WTC11 (cell line): ENCODE measurements around the gene TMEM252. TPM values are rescaled to one million over a fixed set of nuclear protein-coding genes. Genes with fewer than 3 reads are reported as not detected.

Experiments used
- ATAC-seq: fragments of 200-7000 bp; cut with Tn5 transposase; 2 replicates; pipeline ENCODE4 v1.10.0; 2021; ENCODE audit warnings: mild to moderate bottlenecking, moderate library complexity
- CTCF ChIA-PET: fragments of 300-600 bp; sonication (Branson Sonifier 250); formaldehyde crosslinking; loops from one replicate; lab custom pipeline; 2021; ENCODE audit warnings: antibody characterized with exemption; lab: Charles Lee
- POLR2A ChIA-PET: fragments of 350-600 bp; sonication (Branson Sonifier 250); formaldehyde crosslinking; loops from one replicate; lab custom pipeline; 2021; ENCODE audit warnings: antibody characterized with exemption; lab: Charles Lee
- DNase-seq: peaks from one replicate; pipeline ENCODE4 v3.0.0; 2021; ENCODE audit warnings: low spot score
- H3K27ac Mint-ChIP-seq: 2 replicates; pipeline ENCODE4 v1.8.0; 2021; ENCODE audit warnings: mixed read lengths
- H3K27me3 Mint-ChIP-seq: 2 replicates; pipeline ENCODE4 v1.8.0; 2021; ENCODE audit warnings: low read depth, mild to moderate bottlenecking, moderate library complexity, mixed read lengths
- H3K36me3 Mint-ChIP-seq: 2 replicates; pipeline ENCODE4 v1.8.0; 2021; ENCODE audit warnings: mixed read lengths
- H3K4me1 Mint-ChIP-seq: 2 replicates; pipeline ENCODE4 v1.8.0; 2022; ENCODE audit warnings: mixed read lengths
- H3K4me3 Mint-ChIP-seq: 2 replicates; pipeline ENCODE4 v1.8.0; 2021; ENCODE audit warnings: mild to moderate bottlenecking, moderate library complexity, mixed read lengths
- H3K9me3 Mint-ChIP-seq: 2 replicates; pipeline ENCODE4 v1.8.0; 2021; ENCODE audit warnings: mixed read lengths
- AR ChIP-seq: fragments of 250-450 bp; sonication (Bioruptor Pico); IDR thresholded peaks from 2 replicates; pipeline ENCODE4 v1.9.0; 2021; ENCODE audit warnings: mild to moderate bottlenecking
- ATF6 ChIP-seq: sonication (generic); formaldehyde crosslinking; IDR thresholded peaks from 2 replicates; pipeline ENCODE4 v1.8.1; 2023; ENCODE audit warnings: mild to moderate bottlenecking, missing genetic modification reagents
- CREB1 ChIP-seq: sonication (generic); formaldehyde crosslinking; IDR thresholded peaks from 2 replicates; pipeline ENCODE4 v1.8.0; 2023; ENCODE audit warnings: mild to moderate bottlenecking, missing genetic modification reagents
- E2F5 ChIP-seq: sonication (generic); formaldehyde crosslinking; IDR thresholded peaks from 2 replicates; pipeline ENCODE4 v1.8.1; 2022; ENCODE audit warnings: mild to moderate bottlenecking, moderate library complexity, missing genetic modification reagents
- GABPB1 ChIP-seq: sonication (generic); formaldehyde crosslinking; IDR thresholded peaks from 2 replicates; pipeline ENCODE4 v1.8.1; 2023; ENCODE audit warnings: mild to moderate bottlenecking, missing genetic modification reagents
- GRHL2 ChIP-seq: fragments of 250-450 bp; sonication (Bioruptor Pico); IDR thresholded peaks from 2 replicates; pipeline ENCODE4 v1.8.0; 2022; ENCODE audit warnings: mild to moderate bottlenecking, moderate library complexity; ENCODE audit not compliant: insufficient replicate concordance, severe bottlenecking
- HMGXB4 ChIP-seq: sonication (generic); formaldehyde crosslinking; IDR thresholded peaks from 2 replicates; pipeline ENCODE4 v1.8.1; 2023; ENCODE audit warnings: mild to moderate bottlenecking, moderate library complexity, missing genetic modification reagents
- KAT7 ChIP-seq: sonication (generic); formaldehyde crosslinking; IDR thresholded peaks from 2 replicates; pipeline ENCODE4 v1.8.1; 2023; ENCODE audit warnings: missing genetic modification reagents, mild to moderate bottlenecking, borderline replicate concordance
- PRRX2 ChIP-seq: fragments of 250-450 bp; sonication (Bioruptor Pico); IDR thresholded peaks from 2 replicates; pipeline ENCODE4 v1.8.0; 2021; ENCODE audit warnings: mild to moderate bottlenecking
- TP53 ChIP-seq: sonication (generic); formaldehyde crosslinking; IDR thresholded peaks from 2 replicates; pipeline ENCODE4 v1.8.1; 2023; ENCODE audit warnings: mild to moderate bottlenecking, missing genetic modification reagents
- ZBTB21 ChIP-seq: sonication (generic); formaldehyde crosslinking; IDR thresholded peaks from 2 replicates; pipeline ENCODE4 v1.8.1; 2023; ENCODE audit warnings: mild to moderate bottlenecking, missing genetic modification reagents, borderline replicate concordance
- ZMAT4 ChIP-seq: fragments of 250-450 bp; sonication (Bioruptor Pico); IDR thresholded peaks from 2 replicates; pipeline ENCODE4 v1.9.0; 2021; ENCODE audit warnings: mild to moderate bottlenecking
- ZNF396 ChIP-seq: fragments of 250-450 bp; sonication (Bioruptor Pico); IDR thresholded peaks from 2 replicates; pipeline ENCODE4 v1.8.0; 2021; ENCODE audit warnings: mild to moderate bottlenecking, moderate library complexity, borderline replicate concordance
- total RNA-seq: library from RNA; stranded (reverse); gene quantifications from 3 replicates; pipeline ENCODE4 v1.2.3, GENCODE V29; 2021

TMEM252 gene
- total RNA-seq, 1 experiment from 2014 or later, result not detected

- TF ChIP-seq ZMAT4 (CRISPR knock-in tag) (no peak), GABPB1 (CRISPR knock-in tag) (no peak)
- Mint-ChIP-seq H3K9me3 (no peaks in the 10 kb centered on the region), H3K4me3 (no peak overlapping the region), H3K27me3 (peaks cover 94% of the 10 kb centered on the region), H3K4me1 (no peaks in the 10 kb centered on the region), H3K27ac (no peak overlapping the region), H3K36me3 (no peaks in the 10 kb centered on the region)
- DNase-seq, result no peak
- POLR2A ChIA-PET, result no interaction called here
- CTCF ChIA-PET, result no interaction called here
- ATAC-seq, result no peak
Measured at GRCh38 chr9:68493541-68493940, 47.1 kb downstream of the TMEM252 start.

GRCh38 chr9:68492806-68493205, 47.9 kb downstream of the TMEM252 start:
- TF ChIP-seq GRHL2 (CRISPR knock-in tag), result no peak
- TF ChIP-seq CREB1 (CRISPR knock-in tag), result no peak
- TF ChIP-seq ATF6 (CRISPR knock-in tag), result no peak
- no peak for TF ChIP-seq HMGXB4 (CRISPR knock-in tag)
- H3K4me3 Mint-ChIP-seq, result no peak overlapping the region
- H3K27me3 Mint-ChIP-seq, result peaks cover 92% of the 10 kb centered on the region
- no peak overlapping the region for H3K27ac Mint-ChIP-seq
- ChIA-PET CTCF (interaction anchor here (1.2 kb wide), 1 partner anchor 75 kb away, joined by 4 read pairs; no protein-coding TSS in a partner anchor), POLR2A (no interaction called here)
- H3K4me1 Mint-ChIP-seq, result no peaks in the 10 kb centered on the region
- no peaks in the 10 kb centered on the region for H3K36me3 Mint-ChIP-seq
- H3K9me3 Mint-ChIP-seq, result no peaks in the 10 kb centered on the region
- ATAC-seq, result no peak
- DNase-seq, result no peak

DNA sequence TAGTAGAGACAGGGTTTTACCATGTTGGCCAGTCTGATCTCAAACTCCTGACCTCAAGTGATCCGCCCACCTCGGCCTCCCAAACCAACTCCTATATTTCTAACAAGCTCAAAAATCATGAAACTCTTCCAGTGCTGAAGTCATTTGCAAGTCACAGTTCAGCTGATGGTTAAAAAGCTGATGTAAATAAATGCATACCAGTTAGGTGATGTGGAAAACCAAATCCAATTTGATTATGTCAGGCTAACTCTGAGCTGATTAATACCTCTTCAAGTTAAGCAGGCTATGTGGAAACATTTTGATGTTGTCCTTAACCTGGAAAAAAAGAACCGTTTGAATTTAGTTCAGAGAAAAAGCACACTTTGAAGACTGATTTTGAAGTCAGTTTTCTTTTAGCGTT, 51.0 kb downstream of the TMEM252 start:
- no peak for DNase-seq
- H3K36me3 Mint-ChIP-seq, result peaks cover 2% of the 10 kb centered on the region; the same call in 1 of the 2 replicates
- H3K27ac Mint-ChIP-seq, result no peak overlapping the region
- peaks cover 78% of the 10 kb centered on the region for H3K27me3 Mint-ChIP-seq
- no peaks in the 10 kb centered on the region for H3K4me1 Mint-ChIP-seq
- ATAC-seq, result no peak
- peaks cover 15% of the 10 kb centered on the region for H3K9me3 Mint-ChIP-seq
- TF ChIP-seq PRRX2 (CRISPR knock-in tag) (no peak), E2F5 (CRISPR knock-in tag) (no peak), TP53 (CRISPR knock-in tag) (no peak), ZBTB21 (CRISPR knock-in tag) (no peak), ZNF396 (CRISPR knock-in tag) (no peak), KAT7 (CRISPR knock-in tag) (no peak), AR (CRISPR knock-in tag) (no peak)
- H3K4me3 Mint-ChIP-seq, result no peak overlapping the region
- POLR2A ChIA-PET, result no interaction called here
- CTCF ChIA-PET, result no interaction called here
